Stimulated activated CD8-positive, alpha-beta memory T cell treated with anti-CD3 and anti-CD28 coated beads, Interleukin-4, amount 100 ng/mL, for 48 hours (primary cell): ENCODE data around the gene LAMB1.

Experiments used
- DNase-seq: peaks from one replicate; pipeline ENCODE4 v3.0.0-alpha.2; 2020

The LAMB1 gene

DNA sequence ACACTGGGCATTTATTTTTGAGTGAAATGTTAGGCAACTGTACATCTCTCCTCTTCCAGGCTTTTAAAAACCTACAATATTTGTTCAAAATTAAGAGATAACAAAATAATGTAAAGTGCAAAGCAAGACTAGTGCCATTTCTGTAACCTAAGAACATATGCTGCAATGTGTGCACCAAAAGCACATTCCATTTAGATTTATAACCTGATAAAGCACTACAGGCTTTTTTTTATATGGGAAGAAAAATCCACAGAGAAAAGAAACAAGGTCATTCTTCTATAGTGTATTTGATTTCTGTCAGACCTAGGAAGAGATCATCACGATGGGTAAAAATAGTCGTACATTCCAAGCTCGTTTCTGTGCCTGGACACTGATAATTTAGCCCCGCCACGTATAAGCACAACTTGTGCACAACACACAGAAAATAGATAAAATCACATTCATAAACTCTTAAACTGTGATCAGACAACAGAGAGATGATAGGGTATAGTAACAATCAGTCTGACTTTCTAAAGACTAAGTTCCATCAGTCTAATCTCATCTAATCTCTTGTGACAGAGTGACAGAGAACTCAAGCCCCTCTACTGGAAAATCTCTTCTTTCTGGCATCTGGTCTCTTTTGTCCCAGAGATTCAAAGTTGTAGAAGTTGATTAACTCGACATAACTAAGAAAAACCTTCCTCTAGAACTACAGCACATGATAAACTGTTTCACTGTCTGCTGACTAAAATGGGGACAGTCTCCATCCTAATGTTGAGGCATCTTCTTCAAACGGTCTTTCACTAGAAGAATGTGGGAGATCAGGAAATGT, 6.7 kb downstream of the LAMB1 start:
- DNase-seq: no peak

DNA sequence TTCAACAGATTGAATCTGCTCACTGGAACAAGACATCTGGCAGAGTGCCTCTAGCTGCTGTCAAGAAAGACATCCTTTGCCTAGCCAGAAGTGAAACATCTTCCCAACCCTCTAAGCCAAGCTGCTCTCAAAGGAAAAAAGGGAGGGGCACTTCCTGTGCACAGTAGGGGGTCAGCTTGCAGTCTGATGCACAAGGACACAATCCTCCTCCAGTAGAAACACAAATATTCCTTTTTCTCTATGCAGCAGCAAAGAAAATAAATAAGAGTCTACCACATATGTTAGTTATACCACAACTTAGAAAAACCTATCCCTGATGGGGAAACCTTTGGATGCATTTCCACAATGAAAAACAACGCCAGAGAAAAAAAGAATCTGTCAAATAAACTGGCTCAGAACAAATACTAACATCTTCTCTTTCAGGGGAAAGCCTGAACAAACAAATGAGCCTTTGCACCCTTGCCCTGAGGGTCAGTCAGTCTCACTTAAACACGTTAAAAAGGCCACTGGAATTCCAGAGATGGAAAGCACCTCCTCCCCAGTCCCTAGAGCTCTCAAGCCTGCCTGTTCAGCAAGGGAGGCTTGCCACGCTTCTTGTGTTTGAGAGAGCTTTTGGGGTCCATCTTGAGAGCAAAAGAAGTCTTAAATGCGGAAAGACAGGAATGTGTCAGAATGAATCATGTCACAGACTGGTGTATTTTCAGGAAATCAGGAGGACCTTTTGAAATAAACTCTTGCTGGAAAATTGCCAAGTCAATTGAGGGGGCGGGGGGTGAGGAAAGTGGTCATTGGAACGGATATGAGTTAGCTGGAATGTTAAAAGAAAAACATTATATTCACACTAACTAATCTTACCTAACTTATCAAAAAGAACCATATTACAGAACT, 7.5 kb downstream of the LAMB1 start:
- DNase-seq: no peak

DNA sequence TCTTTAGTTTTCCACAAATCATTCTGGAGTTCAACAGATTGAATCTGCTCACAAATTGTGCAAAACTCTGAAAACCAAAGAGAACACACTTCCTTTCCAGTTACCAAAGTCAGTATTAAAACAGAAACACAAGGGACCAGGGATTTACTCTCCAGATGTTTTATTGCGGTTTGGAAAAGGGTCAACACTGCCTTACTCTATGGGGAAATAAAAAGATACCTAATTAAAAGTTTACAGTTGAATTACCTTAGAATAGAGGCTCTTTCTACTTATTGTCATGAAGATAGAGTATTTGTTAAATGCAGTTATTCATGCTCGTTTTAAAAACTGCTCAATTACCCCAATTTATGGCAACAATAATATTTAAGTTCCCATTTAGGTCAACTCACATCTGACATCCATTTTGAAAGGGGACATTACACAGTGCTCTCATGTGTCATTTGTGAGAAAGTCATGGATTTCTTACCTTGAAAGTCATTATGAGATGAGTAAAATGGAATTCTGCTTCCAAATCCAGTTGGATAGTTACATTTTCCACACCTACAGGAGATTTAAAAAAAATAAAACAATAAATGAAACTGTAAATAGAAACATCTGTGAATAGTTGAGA, 8.4 kb downstream of the LAMB1 start:
- no peak for DNase-seq

DNA sequence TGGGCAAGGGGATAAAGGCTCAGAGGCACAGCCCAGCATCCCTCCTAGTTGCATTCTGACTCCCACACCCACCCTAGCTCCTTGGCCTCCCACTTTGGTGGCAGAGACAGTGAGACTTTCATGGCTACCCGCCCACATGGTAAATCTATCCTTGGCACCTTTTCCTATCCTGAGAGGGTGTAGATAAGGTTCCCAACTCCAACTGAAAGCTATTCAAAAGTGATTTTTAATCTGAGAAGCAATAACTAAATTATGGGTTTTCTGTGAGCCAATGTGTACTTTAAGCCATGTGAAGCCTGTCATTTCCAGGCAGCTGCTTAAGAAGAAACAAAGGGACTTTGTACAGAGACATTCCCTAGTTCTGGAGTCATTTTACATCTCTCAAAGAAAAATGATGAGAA, 9.1 kb downstream of the LAMB1 start:
- no peak for DNase-seq

DNA sequence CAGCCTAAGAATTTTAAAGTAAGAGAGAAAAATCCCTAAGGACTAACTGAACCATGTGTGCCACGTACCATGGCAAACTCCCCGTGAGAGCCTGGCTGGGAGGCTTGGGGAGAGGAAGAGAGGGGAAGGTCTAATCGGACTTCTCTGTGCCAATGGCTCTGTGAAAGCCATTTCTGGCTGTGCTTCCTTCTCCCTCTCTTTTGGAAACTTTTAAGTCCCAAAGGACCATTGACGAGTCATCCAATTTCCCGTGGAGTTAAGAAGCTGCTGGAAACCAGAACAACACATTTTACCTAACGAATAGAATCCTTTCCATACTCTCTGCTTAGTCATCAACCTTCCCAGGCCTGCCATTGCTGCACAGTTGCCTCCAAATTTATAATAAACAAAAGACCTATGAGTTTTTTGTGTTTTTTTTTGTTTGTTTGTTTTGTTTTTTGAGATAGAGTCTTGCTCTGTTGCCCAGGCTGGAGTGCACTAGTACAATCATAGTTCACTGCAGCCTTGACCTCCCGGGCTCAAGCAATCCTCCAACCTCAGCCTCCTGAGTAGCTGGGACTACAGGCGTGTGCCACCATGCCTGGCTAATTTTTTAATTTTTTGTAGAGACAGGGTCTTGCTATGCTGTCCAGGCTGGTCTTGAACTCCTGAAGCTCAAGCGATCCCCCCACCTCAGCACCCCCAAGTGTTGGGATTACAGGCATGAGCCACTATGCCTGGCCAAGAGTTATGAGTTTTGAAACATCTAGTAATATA, 13.2 kb downstream of the LAMB1 start:
- no peak for DNase-seq

DNA sequence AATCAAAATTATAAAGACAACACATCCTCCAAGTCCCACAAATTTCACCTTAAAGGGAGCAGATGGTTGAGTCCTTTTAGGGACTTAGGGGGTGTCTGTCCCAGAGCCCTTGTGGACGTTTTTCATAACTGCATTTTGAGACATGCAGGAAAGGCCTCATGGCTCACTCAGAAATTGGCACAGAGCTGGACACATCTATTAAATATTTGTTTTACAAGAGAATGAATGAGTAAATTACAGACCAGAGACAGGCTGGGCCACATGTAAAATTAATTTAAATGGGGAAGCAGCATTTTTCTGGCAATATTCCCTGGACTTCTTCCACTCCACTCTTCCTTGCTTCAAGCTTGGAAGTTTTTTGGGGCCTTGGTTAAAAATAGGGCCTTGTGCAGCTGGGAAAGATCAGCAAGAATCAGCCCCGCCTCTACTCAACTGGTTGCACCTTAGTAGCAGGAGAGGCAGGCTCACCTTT, 20.0 kb downstream of the LAMB1 start:
- DNase-seq: no peak

DNA sequence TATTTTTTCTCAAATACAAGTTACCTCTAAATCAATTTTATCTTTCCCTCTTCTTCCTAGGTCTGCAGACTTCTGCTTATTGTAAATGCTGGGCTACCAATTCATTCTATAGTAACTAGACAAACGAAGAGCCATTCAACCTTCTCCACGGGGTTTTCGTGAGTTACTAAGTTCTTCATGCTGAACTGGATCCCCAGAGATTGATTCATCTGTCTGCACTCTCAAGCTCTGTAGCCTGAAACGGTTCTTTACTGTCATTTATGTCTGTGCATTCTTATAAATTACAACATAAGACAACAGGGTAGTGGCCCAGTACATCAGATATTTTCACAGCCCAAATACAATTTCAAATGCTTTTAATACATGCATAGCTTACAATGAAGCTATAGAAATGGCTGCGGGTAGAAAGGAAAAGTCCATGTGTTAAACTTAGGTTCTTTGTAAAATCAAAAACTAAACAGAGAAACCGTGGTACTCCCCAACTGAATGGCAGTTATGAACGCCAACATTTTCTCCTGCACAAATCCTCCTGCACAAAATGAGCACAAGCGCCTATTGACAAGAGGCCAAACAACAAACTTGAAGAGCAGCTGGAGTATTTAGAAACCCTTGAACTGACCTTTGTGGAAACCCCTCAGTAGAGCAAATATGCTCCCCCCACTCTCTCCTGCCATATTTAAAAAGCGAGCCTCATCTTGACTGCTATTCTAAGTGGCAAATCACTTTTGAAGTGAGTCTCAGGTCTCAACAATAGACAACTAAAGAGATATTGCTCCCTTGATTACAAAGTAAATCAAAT, 20.7 kb downstream of the LAMB1 start:
- DNase-seq: no peak

DNA sequence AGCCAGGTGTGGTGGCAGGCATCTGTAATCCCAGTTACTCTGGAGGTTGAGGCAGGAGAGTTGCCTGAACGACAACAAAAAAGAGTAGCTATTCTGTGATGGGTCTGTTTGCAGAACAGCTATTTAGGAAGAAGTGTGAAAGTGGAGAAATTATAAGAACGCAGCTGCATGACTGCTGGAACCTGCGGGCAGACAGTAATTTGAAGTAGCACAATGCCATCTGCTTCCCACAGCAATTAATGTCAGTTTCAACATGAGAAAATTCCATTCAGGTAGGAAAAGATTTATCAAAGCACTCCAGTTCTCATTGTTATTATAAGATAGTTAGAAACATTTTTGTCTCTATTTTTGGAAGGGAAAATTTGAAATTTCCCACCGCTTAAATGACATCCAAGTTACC, 21.5 kb downstream of the LAMB1 start:
- DNase-seq: no peak

DNA sequence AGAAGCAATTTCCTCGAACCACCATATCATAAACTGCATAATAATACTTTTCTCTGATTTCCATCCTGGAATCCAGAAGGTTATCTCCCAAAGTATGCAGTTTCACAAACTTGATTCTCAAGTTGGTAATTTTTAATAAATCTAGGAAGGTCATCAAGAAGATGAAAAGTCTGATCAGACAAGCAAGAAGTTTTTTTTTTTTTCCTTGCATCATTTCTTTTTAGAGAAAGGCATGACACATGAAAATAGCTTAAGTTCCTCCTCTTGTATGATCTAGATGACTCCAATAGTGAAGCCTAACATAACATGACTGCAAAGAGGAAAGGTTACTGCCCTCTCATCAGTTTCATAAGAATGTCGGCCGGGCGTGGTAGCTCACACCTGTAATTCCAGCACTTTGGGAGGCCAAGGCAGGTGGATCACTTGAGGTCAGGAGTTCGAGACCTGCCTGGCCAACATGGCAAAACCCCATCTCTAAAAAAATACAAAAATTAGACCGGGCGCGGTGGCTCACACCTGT, 22.2 kb downstream of the LAMB1 start:
- DNase-seq: no peak

DNA sequence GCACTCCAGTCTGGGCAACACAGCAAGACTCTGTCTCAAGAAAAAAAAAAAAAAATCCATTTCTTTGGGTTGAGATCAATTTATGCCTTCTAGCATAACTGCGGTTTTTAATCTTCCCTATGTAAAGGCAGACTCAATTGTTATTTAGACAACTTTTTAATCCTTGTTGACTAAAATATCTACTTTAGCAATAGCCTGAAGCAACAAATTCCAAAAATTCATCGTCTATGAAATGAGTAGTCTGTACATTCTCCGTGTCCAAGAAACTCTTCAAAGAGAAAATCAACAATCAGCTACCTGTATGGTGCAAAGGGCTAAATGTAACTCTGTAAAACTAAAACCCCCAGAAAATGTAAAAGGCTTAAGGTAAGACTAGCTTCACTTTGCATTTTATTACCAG, 22.8 kb downstream of the LAMB1 start:
- no peak for DNase-seq

DNA sequence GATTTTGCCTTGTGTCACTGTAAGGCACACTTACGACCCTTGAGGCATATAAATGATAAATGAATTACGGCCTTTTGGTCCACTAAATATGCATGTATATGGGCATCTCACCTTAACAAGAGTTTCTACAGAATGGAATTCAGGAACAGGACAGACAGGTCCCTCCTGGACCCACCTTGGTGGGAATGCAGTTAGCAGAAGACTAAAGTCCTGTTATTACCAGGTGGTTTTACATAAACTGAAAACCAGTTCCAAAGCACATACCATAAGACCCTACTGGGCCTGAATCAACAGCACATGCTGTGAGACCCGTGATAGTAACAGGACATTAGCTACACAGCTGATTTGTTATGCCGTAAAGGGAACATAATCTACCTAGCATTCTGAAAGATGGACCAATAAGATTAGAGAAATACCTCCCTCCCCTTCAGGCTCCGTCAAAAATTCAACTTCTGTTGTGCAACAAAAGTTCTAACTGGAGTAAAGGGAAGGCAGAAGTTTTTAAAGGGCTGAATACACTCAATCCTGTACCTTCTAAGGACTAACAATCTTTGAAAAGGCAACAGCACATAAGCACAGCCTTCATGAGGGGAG, 24.0 kb downstream of the LAMB1 start:
- DNase-seq: no peak

DNA sequence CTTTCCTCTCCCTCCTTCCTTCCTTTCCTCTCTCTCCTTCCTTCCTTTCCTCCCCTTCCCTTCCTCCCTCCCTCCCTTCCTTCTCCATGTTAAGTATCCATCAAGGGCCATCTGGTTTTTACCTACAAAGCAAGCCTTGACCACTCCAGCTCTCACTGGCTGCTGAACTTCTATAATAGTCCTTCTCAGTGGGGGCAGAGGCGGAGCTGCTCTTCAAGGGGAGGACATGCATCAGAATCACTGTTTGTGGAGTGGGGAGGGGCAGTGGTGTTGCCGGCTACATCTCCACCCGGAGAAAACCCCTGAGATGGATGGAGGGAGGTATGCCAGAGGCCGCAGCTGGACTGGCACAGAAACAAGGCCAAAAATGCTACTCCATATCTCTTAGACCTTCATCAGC, 25.9 kb downstream of the LAMB1 start:
- DNase-seq: no peak

DNA sequence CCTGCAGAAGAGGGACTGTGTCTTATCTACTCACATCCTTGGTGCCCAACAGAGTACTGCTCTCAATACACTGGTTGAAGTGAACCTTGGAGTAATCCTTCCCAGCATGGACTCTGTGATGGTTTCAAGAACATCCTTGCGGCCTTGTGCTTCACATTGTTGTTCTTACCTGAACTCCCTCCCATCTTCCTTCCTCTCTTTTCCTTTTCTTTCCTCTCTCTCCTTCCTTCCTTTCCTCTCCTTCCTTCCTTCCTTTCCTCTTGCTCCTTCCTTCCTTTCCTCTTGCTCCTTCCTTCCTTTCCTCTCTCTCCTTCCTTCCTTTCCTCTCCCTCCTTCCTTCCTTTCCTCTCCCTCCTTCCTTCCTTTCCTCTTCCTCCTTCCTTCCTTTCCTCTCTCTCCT, 26.3 kb downstream of the LAMB1 start:
- DNase-seq: no peak

DNA sequence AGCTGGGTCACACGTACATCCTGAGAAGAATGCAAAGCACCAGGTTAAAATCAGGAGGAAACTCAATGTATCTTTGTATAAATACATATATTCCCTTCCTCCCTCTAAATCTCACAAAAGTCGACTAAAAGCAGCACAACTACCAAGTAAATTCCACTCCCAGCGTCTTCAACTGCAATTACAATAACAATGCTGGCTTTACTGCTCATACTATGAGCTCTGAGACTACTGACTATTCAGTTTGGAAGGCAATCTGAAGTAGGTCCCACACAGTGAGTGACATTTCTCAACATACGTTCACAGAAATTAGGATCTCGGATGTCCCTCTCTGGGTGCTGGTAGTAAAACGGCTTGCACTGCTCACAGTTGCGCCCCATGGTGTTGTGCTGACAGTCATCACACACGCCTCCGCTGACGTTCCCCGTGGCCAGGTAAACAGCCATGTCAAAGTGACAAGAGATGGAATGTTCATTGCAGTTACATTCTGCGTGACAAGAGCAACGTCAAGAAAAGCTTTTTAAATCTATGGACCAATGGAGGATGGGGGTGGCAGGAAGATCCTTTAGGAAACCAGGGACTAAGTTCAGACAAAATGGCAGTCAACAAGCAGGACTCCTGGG, 27.5 kb downstream of the LAMB1 start:
- DNase-seq: no peak

DNA sequence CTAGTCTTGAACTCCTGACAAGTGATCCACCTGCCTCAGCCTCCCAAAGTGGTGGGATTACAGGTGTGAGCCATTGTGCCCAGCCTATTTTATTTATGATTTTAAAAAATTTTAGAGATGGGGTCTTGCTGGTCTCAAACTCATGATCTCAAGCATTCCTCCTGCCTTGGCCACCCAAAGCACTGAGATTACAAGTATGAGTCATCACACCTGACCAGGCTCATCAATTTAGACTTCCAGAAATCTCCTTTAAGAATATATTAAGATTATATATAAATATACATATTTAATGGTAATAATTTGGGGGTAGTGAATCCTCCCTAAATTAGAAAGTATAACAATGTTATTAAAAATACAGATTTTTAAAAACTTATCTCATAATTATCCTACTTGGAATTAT, 29.1 kb downstream of the LAMB1 start:
- no peak for DNase-seq

DNA sequence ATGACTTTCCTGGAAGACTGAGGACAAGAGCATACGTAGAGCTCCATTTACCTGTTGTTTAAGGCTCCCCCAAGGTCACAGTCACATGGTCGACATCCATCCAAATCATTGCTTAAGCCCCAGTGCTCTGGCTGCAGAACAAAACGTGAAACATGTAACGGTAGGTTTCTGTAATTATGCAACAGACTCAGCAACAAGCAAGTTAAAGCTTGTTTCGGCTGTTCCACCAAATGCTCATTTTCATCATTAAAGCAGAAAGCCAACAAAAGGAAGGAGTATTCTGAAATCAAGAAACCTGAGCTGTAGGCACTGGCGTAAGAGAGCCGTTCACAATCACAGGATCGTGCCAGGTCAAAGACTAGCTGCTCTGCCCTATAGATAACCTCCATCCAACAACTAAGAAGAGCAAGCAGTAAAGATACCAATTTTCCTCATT, 30.0 kb downstream of the LAMB1 start:
- DNase-seq: no peak

DNA sequence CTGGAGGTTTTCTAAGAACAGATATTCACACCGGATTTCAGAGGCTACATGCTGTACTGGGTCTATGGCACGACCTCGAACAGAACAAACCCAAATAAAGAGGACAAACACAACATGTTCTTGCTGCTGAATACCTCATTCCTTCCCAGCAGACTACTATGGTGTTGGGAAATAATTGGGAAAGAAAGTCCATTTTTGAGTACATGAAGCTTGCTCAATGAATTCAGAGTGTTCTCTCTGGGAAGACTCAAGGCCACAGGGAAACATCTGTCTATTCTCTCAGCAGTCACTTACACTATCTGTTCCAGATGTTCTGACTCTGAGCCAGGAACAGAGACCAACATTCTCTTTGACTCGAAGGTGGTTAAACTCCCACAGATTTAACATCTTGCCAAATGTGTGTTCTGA, 30.9 kb downstream of the LAMB1 start:
- no peak for DNase-seq

DNA sequence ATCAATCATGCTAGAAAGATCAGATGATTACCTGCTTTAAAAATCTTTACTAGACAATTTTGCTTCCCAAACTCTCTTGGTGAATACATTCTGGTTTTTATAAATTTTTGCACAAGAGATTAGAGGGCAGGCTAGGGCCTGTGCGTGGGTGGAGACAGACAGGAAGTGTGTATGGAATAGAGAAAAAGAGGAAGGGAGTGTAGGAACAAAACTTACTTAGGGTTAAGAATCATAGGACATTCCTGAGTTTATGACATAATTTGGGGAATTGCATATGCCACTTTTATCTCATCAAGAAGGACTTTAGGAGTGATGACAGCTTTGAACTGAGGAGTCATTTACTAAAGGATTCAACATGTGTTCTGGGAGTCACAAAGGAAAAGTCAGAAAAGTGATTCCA, 31.3 kb downstream of the LAMB1 start:
- DNase-seq: no peak

DNA sequence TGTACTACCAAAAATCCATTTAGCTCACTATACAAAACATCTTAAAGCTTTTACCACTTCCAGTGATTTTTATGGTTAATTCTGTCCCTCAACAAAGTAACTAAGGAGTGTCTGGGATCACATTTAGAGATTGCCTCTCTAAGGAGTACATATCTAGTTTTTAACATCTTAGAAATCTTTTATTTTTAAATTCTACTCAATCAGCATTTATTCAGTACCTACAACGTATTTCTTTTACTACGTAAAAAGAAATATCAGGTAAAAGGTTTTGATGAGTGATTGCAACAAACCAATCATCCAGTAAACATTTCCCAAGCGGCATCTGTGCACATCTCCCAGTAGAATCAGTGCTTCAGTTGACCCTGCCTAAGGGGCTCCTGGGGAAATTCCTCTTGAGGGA, 31.9 kb downstream of the LAMB1 start:
- no peak for DNase-seq

DNA sequence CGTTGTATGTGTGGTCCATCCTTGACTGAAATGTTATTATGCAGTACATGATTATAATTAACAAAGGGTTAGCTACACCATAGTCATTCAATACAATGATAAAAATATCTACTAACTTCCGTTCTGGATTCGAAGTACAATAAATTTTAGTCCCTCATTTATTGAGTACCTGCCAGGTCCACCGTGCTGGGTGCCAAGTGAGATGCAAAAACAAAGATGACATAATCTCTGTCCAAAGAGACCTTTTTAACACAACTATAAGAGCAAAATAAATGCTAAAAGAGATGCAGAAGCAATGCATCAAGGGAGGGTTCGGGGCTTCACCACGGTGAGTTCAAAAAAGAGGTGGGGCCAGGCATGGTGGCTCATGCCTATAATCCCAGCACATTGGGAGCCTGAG, 33.1 kb downstream of the LAMB1 start:
- no peak for DNase-seq

DNA sequence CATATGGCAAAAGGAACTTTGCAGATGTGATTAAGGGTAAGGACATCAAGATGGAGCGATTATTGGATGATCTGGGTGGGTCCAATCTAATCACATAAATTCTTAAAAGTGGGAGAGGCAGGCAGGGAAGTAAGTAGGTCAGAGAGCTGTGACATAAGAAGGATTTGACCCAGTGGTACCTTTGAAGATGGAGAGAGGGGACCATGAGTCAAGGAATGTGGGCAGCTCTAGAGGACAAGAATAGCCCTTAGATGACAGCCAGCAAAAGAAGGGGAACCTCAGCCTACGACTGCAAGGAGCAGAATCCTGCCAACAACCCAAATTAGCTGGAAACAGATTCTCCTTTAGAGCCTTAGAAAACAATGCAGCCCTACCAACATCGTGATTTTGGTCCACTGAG, 34.5 kb downstream of the LAMB1 start:
- no peak for DNase-seq
